Epithelial cell of proximal tubule (primary cell): ENCODE results near the gene SAMD15. TPM values are rescaled to one million over a fixed set of nuclear protein-coding genes. Genes with fewer than 3 reads are reported as not detected.

ENCODE experiments used
- DNase-seq: peaks from one replicate; pipeline ENCODE4 v3.0.0-alpha.2; 2011; ENCODE audit warnings: low read depth
- H3K4me3 ChIP-seq: 2 replicates; pipeline ENCODE4 v1.5.1; 2011; ENCODE audit warnings: low read depth, mild to moderate bottlenecking, low read length
- total RNA-seq: library from RNA; depleted of rRNA; stranded (reverse); fragments of >200 nt; gene quantifications from 2 replicates; pipeline ENCODE4 v1.2.3, GENCODE V29; 2015
- TF ChIP-seq, protein P1 (sequence below): conservative IDR thresholded peaks from 2 replicates; pipeline ENCODE4 v1.5.1; 2012; ENCODE audit warnings: low read depth, mild to moderate bottlenecking, low read length

Gene SAMD15
- total RNA-seq, 1 donor from 2014 or later = 0.40 TPM

DNA sequence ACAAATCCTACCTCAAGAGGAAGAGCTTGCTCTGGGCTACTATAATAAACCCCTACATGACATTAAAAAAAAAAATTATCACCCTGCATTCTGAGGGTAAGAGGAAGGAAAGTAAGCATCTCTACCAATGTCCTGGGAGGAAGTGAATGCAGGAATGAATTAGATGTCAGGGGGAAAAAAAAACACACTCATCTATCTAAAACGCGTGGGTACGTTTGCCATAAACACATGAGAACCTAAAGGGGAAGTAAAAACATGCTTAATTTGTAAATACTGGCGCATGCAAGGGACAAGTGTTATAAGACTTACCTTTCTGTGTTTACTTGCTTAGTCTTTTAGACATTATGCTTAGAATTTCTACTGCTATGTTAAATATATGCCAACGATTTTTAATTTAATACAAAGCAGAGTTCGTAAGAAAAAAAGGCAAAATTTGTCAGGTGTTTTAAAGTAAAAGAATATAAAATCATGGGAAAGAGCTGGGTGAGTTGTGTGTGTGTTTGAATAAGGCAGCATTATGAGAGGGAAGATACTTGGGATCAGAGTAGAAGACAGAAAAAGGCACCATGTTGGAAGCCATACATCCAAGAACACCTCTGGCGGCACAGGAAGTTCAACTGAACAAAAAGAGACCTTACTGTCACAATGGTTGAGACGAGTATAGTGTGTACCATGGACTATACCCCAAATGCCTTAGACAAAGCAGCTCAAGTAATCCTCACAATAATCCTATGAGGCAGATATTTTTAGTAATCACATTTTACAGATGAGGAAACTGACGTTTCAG lies 1.8 kb upstream of the SAMD15 start:
- TF ChIP-seq, protein P1, sequence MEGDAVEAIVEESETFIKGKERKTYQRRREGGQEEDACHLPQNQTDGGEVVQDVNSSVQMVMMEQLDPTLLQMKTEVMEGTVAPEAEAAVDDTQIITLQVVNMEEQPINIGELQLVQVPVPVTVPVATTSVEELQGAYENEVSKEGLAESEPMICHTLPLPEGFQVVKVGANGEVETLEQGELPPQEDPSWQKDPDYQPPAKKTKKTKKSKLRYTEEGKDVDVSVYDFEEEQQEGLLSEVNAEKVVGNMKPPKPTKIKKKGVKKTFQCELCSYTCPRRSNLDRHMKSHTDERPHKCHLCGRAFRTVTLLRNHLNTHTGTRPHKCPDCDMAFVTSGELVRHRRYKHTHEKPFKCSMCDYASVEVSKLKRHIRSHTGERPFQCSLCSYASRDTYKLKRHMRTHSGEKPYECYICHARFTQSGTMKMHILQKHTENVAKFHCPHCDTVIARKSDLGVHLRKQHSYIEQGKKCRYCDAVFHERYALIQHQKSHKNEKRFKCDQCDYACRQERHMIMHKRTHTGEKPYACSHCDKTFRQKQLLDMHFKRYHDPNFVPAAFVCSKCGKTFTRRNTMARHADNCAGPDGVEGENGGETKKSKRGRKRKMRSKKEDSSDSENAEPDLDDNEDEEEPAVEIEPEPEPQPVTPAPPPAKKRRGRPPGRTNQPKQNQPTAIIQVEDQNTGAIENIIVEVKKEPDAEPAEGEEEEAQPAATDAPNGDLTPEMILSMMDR = no peak
- peak overlapping the region; percentile 90 for H3K4me3 ChIP-seq
- DNase-seq = no peak

DNA sequence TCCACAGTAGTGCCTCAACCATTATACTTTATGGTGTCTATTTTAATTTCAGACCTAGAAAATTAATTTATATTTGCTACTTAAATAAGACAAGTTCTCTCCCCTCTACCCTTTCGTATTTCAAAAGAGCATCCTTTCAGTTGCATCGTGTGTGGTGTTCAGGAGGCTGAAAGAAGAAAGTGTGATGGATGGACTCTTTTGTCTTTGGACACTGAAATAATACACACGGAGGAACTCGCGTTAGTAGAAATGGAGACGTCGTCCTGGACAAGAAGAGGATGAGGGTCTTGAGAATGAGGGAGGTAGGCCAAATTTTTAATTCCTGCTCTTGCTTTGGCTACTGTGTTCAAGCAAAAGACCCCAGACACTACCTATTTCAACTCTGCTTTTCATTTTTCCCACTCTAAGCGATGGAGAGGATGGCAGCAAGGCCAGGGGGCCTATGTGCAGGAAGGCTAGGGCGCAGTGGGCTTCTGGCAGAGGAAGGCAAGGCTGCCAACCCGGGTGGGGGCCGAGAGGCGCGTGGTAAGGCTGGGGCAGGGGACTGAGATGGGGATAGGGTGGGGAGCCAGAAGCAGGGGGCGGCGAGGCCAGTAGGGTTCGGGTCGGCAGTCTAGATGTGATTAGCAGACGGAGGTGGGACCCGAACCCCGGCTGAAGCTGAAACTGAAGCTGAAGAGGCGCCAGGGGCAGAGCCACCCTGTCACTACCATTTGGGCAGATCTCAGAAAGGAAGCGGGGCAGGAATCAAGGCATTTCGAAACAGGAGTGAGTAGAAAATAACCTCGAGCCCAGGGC lies 1.0 kb upstream of the SAMD15 start:
- TF ChIP-seq, protein P1 = no peak
- DNase-seq = no peak
- H3K4me3 ChIP-seq = peak overlapping the region; percentile 90

- peak overlapping the region; percentile 90 for H3K4me3 ChIP-seq
- no peak for DNase-seq
- TF ChIP-seq, protein P1 = no peak
These were observed 294 bp downstream of the SAMD15 start for GRCh38 chr14:77377502-77377844.

DNA sequence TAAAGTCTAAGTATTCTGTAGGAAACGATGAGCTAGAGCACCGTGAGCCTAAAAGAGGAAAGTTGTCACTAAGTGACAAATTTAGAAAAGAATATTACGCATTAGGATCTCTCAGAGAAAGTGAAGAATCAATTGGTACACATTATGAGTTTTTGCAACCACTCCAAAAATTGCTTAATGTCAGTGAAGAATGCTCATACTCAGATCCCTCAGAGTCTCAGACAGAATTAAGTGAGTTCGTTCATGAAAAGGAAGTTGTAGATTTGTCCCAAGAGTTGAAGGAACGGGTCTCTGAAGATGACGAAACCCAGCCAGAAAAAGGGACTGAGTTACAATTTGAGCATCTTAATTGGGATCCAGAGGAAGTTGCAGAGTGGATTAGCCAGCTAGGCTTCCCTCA lies 1.5 kb downstream of the SAMD15 start:
- TF ChIP-seq, protein P1 = no peak
- DNase-seq = no peak
- H3K4me3 ChIP-seq = no peak overlapping the region

GRCh38 chr14:77390188-77390587 lies 13.0 kb downstream of the SAMD15 start:
- TF ChIP-seq, protein P1 = no peak
- DNase-seq = no peak
- H3K4me3 ChIP-seq = no peak overlapping the region

- no peak overlapping the region for H3K4me3 ChIP-seq
- no peak for DNase-seq
- TF ChIP-seq, protein P1 = no peak
These were observed 23.0 kb downstream of the SAMD15 start for GRCh38 chr14:77400216-77400615.

DNA sequence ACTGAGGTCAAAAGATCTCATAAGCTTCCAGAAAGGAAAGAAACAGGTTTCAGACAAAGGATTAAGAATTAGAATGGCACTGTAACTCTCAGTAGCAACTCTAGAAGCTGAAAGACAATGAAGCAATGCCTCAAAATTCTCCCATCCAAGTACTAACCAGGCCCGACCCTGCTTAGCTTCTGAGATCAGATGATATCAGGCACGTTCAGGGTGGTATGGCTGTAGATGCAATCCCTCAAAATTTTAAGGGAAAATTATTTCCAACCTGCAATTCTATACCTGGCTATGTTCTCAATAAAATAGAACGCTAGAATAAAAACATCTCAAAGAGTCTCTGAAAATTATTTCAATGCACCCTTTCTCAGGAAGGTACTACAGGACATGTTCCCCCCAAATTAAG lies 26.6 kb downstream of the SAMD15 start:
- H3K4me3 ChIP-seq = no peak overlapping the region
- TF ChIP-seq, protein P1 = no peak
- DNase-seq = no peak
